ENCODE results near the gene OTOP2. TPM values are rescaled to one million over a fixed set of nuclear protein-coding genes. Genes with fewer than 3 reads are reported as not detected.

OTOP2 gene
- total and polyA plus RNA-seq, 12 donors: 0.03 to 0.11 TPM; not detected in 10

DNA sequence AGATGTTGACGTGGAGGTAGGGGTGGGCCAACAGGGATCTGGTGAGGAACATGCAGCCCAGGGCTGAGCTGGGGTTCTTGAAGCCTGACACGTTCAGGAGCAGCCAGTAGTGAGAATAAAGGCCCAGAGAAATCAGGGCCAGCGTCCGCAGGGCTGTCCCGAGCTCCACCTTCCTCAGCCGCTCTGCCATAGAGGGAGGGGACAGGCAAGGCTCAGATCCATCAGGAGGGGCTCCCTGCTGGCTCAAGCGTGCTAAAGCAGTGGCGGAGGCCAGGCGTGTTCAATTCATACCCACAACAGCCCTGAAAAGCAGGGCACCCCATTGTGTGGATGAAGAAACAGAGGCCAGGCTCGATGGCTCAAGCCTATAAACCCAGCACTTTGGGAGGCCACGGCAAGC, 43.0 kb upstream of the OTOP2 start:
- H3K4me3 ChIP-seq: no peak overlapping the region
- H3K27me3 ChIP-seq: no peaks in the 10 kb centered on the region
- intact Hi-C loops (cut with DNase I): no loop called here
- WGBS, 4 donors: 75 to 97% (median 85%) methylated on average over 5 to 11 of the region's 11 CpGs
- H3K9me3 ChIP-seq (replicated peaks in 1 of 3): no peaks in the 10 kb centered on the region
- TF ChIP-seq POLR2A (IDR thresholded peaks at IDR 0.05): no peak
- no peak overlapping the region for H3K27ac ChIP-seq
- H3K4me1 ChIP-seq (replicated peaks in 1 of 2): peaks cover 19 to 20% of the 10 kb centered on the region in 2 donors
- no peak for DNase-seq
- H3K36me3 ChIP-seq (replicated peaks in 1 of 2): no peaks in the 10 kb centered on the region

DNA sequence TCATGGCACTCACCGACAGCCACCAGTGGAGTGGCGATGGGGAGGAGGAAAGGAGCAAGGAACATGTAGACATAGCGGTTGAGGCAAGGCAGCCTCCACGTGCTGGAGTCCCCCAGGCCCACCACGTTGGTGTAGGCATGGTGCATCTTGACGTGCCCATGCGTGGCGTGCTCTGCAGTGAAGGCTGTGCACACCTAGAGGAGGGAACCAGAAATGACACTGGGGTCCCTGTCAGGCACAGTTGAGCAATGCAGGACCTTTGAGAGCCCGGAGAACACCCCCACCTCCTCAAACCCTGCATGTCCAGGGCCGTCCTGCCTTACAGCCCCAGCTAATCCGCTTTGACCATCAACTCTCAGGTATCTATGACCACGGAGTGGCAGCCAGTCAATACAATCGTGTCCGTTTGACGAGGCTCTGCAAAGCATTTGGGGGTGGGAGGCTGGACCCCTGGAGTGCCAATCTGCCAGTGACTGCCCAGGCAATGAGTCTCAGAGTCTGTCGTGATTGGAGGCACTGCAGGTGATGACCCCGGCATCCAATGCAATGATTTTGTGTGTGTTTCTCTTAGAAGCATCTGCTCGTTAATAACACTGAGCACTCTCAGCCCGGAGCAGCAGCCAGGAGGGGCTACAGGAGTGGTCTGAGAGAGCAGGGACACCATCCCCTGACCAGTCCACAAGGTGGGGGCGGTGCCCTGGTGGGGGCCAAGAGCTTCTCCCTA, 41.4 kb upstream of the OTOP2 start:
- no peaks in the 10 kb centered on the region for H3K27me3 ChIP-seq
- no peak overlapping the region for H3K4me3 ChIP-seq
- TF ChIP-seq, protein P1, sequence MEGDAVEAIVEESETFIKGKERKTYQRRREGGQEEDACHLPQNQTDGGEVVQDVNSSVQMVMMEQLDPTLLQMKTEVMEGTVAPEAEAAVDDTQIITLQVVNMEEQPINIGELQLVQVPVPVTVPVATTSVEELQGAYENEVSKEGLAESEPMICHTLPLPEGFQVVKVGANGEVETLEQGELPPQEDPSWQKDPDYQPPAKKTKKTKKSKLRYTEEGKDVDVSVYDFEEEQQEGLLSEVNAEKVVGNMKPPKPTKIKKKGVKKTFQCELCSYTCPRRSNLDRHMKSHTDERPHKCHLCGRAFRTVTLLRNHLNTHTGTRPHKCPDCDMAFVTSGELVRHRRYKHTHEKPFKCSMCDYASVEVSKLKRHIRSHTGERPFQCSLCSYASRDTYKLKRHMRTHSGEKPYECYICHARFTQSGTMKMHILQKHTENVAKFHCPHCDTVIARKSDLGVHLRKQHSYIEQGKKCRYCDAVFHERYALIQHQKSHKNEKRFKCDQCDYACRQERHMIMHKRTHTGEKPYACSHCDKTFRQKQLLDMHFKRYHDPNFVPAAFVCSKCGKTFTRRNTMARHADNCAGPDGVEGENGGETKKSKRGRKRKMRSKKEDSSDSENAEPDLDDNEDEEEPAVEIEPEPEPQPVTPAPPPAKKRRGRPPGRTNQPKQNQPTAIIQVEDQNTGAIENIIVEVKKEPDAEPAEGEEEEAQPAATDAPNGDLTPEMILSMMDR (IDR thresholded peaks at IDR 0.05): no peak
- no peak for TF ChIP-seq POLR2A (IDR thresholded peaks at IDR 0.05)
- intact Hi-C loops (cut with DNase I): no loop called here
- H3K4me1 ChIP-seq (replicated peaks in 1 of 2): peaks cover 4% of the 10 kb centered on the region in 2 donors
- no peak for DNase-seq
- H3K27ac ChIP-seq: no peak overlapping the region
- H3K9me3 ChIP-seq (replicated peaks in 1 of 3): no peaks in the 10 kb centered on the region
- H3K36me3 ChIP-seq (replicated peaks in 1 of 2): no peaks in the 10 kb centered on the region
- WGBS, 4 donors: 71 to 86% (median 82%) methylated on average over 14 to 20 of the region's 20 CpGs

DNA sequence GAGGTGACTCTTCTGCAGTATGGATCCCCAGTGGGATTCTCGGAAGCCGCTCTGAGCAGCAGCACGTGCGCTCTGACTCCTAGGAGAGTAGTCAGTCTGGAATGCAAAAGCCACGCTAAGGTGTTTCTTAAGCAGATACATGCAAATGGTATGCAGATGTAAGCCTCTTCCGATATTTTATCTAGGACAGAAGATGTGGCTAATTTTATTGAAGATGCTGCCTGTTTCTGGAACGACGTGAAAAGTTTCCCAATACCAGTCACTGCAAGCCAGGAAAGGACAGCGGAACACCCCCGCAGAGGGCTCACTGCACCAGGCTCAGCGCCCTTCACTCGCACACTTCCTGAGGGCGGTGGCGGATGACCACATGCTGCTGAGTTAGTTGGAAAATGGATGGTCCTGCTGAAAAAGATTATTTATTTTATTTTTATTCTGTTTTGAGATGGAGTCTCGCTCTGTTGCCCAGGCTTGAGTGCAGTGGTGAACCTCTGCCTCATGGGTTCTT, 40.8 kb upstream of the OTOP2 start:
- TF ChIP-seq POLR2A (IDR thresholded peaks at IDR 0.05): no peak
- TF ChIP-seq, protein P1 (IDR thresholded peaks at IDR 0.05): no peak
- WGBS, 4 donors: 69 to 83% (median 74%) methylated on average over 15 of the region's 15 CpGs
- no peak overlapping the region for H3K4me3 ChIP-seq
- intact Hi-C loops (cut with DNase I): no loop called here
- peak in 1 of 7 donors; percentile 19 for DNase-seq
- H3K36me3 ChIP-seq (replicated peaks in 1 of 2): no peaks in the 10 kb centered on the region
- H3K27ac ChIP-seq: no peak overlapping the region
- no peaks in the 10 kb centered on the region for H3K9me3 ChIP-seq (replicated peaks in 1 of 3)
- no peaks in the 10 kb centered on the region for H3K27me3 ChIP-seq
- H3K4me1 ChIP-seq (replicated peaks in 1 of 2): no peaks in the 10 kb centered on the region

DNA sequence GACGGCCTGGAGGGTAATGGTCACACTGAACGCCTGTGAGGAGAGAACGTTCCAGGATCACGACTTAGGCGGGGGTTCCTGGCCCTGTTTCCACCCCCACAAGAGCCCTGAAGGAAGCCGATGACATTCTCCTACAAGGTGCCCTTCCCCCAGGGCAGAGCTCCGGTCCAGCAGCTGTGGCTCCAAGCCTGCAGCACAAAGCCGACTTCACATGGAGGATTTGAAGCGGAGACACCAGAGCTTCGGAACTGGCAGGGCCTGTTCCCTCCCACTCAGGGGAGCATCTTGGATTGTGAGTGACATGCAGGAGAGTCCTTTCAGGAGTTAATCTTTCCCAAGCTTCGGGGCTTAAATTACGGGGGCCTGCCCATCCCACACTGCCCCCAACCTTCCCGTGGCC, 35.6 kb upstream of the OTOP2 start:
- WGBS, 4 donors: 64 to 69% (median 68%) methylated on average over 13 of the region's 13 CpGs
- no peaks in the 10 kb centered on the region for H3K9me3 ChIP-seq (replicated peaks in 1 of 3)
- H3K4me1 ChIP-seq (replicated peaks in 1 of 2): peaks cover 7 to 8% of the 10 kb centered on the region in 2 donors
- TF ChIP-seq POLR2A (IDR thresholded peaks at IDR 0.05): no peak
- TF ChIP-seq, protein P1 (IDR thresholded peaks at IDR 0.05): no peak
- peaks cover 3% of the 10 kb centered on the region for H3K27me3 ChIP-seq
- H3K4me3 ChIP-seq: no peak overlapping the region
- H3K27ac ChIP-seq: no peak overlapping the region
- intact Hi-C loops (cut with DNase I): no loop called here
- H3K36me3 ChIP-seq (replicated peaks in 1 of 2): no peaks in the 10 kb centered on the region
- no peak for DNase-seq

DNA sequence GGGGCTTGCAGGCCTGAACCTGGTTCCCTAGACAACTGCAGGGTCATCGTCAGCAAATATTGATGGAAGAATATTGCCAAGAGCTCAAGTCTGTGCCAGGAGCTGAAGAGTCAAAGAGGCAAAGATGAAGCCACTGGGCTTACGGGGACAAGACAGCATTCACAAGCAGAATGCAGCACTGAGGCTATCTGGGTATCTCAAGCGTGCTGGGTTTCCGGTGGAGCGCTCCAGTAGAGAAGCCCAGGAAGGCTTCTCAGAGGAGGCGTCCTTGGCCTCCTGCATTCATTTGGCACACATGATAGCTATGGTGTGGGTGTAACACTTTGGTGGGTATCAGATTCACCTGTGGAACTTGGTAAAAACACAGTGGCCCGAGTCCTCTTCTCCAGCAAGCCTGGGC, 33.5 kb upstream of the OTOP2 start:
- H3K9me3 ChIP-seq (replicated peaks in 1 of 3): no peaks in the 10 kb centered on the region
- no peak overlapping the region for H3K4me3 ChIP-seq
- 89 to 94% (median 92%) methylated on average over 7 of the region's 7 CpGs for WGBS, 4 donors
- peaks cover 8% of the 10 kb centered on the region for H3K27me3 ChIP-seq
- peaks cover 13 to 15% of the 10 kb centered on the region in 2 donors for H3K4me1 ChIP-seq (replicated peaks in 1 of 2)
- TF ChIP-seq, protein P1 (IDR thresholded peaks at IDR 0.05): no peak
- TF ChIP-seq POLR2A (IDR thresholded peaks at IDR 0.05): no peak
- H3K27ac ChIP-seq: no peak overlapping the region
- no peaks in the 10 kb centered on the region for H3K36me3 ChIP-seq (replicated peaks in 1 of 2)
- DNase-seq: no peak
- intact Hi-C loops (cut with DNase I): no loop called here

Data from adrenal gland (tissue), 12 donors.